ENCODE measurements around the gene MYO1C. TPM values are rescaled to one million over a fixed set of nuclear protein-coding genes. Genes with fewer than 3 reads are reported as not detected.

The MYO1C gene
- total and polyA plus RNA-seq, 9 of the 15 experiments (the other 6 are each of a cell fraction or from before 2014, with no cell fraction given) = 0.46 to 32.5 (median 11.6) TPM

- TF ChIP-seq PRDM10 (IDR thresholded peaks at IDR 0.05; ENCODE audit: partially characterized antibody) (no peak), RBM14 (IDR thresholded peaks at IDR 0.05; ENCODE audit: borderline replicate concordance, insufficient read depth, low read depth, low read length) (no peak), SAP30 (IDR thresholded peaks at IDR 0.05; ENCODE audit: borderline replicate concordance, insufficient read depth, low read depth, low read length, poor library complexity, severe bottlenecking) (peak; percentile 98), ZKSCAN3 (CRISPR knock-in tag; IDR thresholded peaks at IDR 0.05) (no peak), ZNF41 (CRISPR knock-in tag; conservative IDR thresholded peaks at IDR 0.05) (no peak), MCM3 (IDR thresholded peaks at IDR 0.05) (no peak), POLR2G (IDR thresholded peaks at IDR 0.05; ENCODE audit: low read depth, low read length) (peak; percentile 86), BRF2 (IDR thresholded peaks at IDR 0.05; ENCODE audit: borderline replicate concordance, insufficient read depth, insufficient read length) (no peak), CBFA2T3 (IDR thresholded peaks at IDR 0.05) (no peak), ZNF347 (CRISPR knock-in tag; IDR thresholded peaks at IDR 0.05; ENCODE audit: low read depth) (no peak), ZNF354B (CRISPR knock-in tag; IDR thresholded peaks at IDR 0.05) (no peak)
- TF ChIP-seq, protein P1, sequence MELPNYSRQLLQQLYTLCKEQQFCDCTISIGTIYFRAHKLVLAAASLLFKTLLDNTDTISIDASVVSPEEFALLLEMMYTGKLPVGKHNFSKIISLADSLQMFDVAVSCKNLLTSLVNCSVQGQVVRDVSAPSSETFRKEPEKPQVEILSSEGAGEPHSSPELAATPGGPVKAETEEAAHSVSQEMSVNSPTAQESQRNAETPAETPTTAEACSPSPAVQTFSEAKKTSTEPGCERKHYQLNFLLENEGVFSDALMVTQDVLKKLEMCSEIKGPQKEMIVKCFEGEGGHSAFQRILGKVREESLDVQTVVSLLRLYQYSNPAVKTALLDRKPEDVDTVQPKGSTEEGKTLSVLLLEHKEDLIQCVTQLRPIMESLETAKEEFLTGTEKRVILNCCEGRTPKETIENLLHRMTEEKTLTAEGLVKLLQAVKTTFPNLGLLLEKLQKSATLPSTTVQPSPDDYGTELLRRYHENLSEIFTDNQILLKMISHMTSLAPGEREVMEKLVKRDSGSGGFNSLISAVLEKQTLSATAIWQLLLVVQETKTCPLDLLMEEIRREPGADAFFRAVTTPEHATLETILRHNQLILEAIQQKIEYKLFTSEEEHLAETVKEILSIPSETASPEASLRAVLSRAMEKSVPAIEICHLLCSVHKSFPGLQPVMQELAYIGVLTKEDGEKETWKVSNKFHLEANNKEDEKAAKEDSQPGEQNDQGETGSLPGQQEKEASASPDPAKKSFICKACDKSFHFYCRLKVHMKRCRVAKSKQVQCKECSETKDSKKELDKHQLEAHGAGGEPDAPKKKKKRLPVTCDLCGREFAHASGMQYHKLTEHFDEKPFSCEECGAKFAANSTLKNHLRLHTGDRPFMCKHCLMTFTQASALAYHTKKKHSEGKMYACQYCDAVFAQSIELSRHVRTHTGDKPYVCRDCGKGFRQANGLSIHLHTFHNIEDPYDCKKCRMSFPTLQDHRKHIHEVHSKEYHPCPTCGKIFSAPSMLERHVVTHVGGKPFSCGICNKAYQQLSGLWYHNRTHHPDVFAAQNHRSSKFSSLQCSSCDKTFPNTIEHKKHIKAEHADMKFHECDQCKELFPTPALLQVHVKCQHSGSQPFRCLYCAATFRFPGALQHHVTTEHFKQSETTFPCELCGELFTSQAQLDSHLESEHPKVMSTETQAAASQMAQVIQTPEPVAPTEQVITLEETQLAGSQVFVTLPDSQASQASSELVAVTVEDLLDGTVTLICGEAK (IDR thresholded peaks at IDR 0.05) = peak; percentile 95
- TF ChIP-seq, protein P1 (CRISPR knock-in tag; IDR thresholded peaks at IDR 0.05) = no peak
Measured at GRCh38 chr17:1516388-1517161, 24.1 kb upstream of the MYO1C start, which contains the start of gene INPP5K (continued).
